Fibroblast of lung (primary cell): Measurements from ENCODE around the gene KRT7.

Experiments
- EZH2 ChIP-seq: IDR thresholded peaks from 2 replicates; pipeline ENCODE4 v1.5.1; 2012; ENCODE audit warnings: low read length, control low read depth, mild to moderate bottlenecking; ENCODE audit errors: missing control alignments
- TF ChIP-seq, protein P1 (sequence below), 2 donors: IDR thresholded peaks in 1 of 2; conservative IDR thresholded peaks in 1 of 2; 1 replicate in 1 of 2; 2 replicates in 1 of 2; pipeline ENCODE4 v1.5.1; 2011 to 2012; ENCODE audit warnings: low read length in 2 of 2, control low read depth in 1 of 2, inconsistent platforms in 1 of 2, low read depth in 1 of 2, mild to moderate bottlenecking in 1 of 2

DNA sequence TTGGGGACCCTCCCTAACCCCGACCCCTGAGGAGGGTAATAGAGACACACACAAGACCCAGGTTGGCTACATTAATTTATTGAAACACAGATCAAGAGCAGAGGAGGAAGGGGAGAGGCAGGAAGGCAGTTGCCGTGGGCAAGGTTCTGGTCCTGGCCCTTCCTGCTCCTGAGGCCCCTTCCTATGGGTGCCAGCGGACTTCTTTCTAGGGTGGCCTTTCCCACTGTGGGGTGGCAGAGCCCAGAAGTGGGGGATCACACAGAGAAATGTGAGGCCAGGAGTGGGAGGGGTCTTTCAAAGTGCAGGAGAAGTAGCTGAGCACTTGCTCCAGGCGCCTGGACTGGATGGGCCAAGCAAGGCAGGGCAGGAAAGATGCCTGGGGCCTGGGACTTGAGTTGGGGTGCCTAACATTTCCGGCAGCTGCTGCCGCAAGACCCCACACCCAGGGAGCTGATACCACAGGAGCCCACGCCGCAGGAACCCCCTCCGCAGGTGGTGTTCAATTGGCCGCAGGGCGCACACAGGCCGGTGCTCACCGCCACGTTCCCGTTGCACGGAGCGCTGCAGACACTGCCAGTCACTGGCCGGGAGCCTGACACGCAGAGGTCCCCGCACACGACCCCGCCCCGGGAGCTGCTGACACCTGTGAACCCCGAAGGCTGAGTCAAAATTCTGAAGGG, 52.9 kb downstream of the KRT7 start:
- no peak for TF ChIP-seq EZH2
- TF ChIP-seq, protein P1, sequence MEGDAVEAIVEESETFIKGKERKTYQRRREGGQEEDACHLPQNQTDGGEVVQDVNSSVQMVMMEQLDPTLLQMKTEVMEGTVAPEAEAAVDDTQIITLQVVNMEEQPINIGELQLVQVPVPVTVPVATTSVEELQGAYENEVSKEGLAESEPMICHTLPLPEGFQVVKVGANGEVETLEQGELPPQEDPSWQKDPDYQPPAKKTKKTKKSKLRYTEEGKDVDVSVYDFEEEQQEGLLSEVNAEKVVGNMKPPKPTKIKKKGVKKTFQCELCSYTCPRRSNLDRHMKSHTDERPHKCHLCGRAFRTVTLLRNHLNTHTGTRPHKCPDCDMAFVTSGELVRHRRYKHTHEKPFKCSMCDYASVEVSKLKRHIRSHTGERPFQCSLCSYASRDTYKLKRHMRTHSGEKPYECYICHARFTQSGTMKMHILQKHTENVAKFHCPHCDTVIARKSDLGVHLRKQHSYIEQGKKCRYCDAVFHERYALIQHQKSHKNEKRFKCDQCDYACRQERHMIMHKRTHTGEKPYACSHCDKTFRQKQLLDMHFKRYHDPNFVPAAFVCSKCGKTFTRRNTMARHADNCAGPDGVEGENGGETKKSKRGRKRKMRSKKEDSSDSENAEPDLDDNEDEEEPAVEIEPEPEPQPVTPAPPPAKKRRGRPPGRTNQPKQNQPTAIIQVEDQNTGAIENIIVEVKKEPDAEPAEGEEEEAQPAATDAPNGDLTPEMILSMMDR (conservative IDR thresholded peaks at IDR 0.05 in 1 of 2, IDR thresholded peaks at IDR 0.05 in 1 of 2; ENCODE audit: low read depth in 1 of 2, low read length in 2 of 2): no peak
